OCI-LY7 (cell line): Measurements from ENCODE around the gene ANKRD11.

ENCODE experiments used
- EZH2phosphoT487 ChIP-seq: fragments of 200-600 bp; sonication (generic); IDR thresholded peaks from 2 replicates; pipeline ENCODE4 v1.6.1; 2018; ENCODE audit warnings: low read depth, borderline replicate concordance, mild to moderate bottlenecking, mixed run types, antibody characterized with exemption, low read length, moderate library complexity, mixed read lengths
- TF ChIP-seq, protein P1 (sequence below): fragments of 200-600 bp; sonication (generic); conservative IDR thresholded peaks from 2 replicates; pipeline ENCODE4 v1.5.1; 2014; ENCODE audit warnings: mild to moderate bottlenecking, antibody characterized with exemption, low read length, moderate library complexity, mixed read lengths

DNA sequence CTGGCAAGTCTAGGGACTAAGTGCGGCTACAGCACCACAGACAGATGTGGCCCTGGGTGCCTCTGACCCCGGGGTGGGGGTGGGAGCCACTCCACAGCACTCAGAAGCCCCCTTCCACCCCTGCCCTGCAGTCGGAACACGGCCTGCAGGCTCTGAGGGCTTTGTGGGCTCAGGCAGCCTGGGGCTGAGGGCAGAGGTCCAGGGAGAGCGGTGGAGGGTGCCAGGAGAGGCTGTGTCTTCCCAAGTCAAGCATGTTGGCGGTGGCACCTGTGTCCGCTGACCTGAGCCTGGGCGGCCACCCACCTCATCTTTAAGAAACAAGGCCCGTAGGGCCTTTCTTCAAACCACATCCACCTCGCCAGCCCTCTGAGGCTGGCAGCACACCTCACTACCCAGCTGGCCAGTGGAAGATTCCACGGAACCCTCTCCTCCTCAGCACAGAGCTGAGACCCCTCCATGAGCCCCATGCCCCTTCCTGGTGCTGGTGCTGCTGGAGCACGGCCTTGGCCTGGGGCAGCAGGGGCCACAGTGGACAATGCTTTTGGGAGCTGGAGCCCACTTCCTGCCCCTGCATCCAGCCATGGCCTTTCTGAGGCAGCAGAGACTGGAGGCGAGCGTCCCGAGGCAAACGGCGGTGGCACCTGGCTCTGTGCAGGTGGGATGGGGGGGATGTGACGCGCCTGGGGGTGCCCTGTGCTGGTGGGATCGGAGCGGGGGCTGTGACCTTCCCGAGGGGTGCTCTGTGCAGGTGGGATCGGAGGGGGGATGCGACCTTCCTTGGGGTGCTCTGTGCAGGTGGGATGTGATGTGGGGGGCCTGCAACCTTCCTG lies 195.1 kb downstream of the ANKRD11 start:
- TF ChIP-seq, protein P1, sequence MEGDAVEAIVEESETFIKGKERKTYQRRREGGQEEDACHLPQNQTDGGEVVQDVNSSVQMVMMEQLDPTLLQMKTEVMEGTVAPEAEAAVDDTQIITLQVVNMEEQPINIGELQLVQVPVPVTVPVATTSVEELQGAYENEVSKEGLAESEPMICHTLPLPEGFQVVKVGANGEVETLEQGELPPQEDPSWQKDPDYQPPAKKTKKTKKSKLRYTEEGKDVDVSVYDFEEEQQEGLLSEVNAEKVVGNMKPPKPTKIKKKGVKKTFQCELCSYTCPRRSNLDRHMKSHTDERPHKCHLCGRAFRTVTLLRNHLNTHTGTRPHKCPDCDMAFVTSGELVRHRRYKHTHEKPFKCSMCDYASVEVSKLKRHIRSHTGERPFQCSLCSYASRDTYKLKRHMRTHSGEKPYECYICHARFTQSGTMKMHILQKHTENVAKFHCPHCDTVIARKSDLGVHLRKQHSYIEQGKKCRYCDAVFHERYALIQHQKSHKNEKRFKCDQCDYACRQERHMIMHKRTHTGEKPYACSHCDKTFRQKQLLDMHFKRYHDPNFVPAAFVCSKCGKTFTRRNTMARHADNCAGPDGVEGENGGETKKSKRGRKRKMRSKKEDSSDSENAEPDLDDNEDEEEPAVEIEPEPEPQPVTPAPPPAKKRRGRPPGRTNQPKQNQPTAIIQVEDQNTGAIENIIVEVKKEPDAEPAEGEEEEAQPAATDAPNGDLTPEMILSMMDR = no peak
- TF ChIP-seq EZH2phosphoT487 = no peak
